GM23248 (cell line): ENCODE data around the gene TFAP2E.

Experiments used
- EZH2 ChIP-seq: fragments of 200-600 bp; sonication (generic); IDR thresholded peaks from 2 replicates; pipeline ENCODE4 v1.6.1; 2018; ENCODE audit warnings: antibody characterized with exemption, mild to moderate bottlenecking; ENCODE audit not compliant: insufficient read depth, poor library complexity, severe bottlenecking
- EZH2phosphoT487 ChIP-seq: fragments of 200-600 bp; sonication (generic); IDR thresholded peaks from 2 replicates; pipeline ENCODE4 v1.6.1; 2018; ENCODE audit warnings: antibody characterized with exemption, moderate library complexity, mild to moderate bottlenecking, low read depth; ENCODE audit not compliant: insufficient read depth

DNA sequence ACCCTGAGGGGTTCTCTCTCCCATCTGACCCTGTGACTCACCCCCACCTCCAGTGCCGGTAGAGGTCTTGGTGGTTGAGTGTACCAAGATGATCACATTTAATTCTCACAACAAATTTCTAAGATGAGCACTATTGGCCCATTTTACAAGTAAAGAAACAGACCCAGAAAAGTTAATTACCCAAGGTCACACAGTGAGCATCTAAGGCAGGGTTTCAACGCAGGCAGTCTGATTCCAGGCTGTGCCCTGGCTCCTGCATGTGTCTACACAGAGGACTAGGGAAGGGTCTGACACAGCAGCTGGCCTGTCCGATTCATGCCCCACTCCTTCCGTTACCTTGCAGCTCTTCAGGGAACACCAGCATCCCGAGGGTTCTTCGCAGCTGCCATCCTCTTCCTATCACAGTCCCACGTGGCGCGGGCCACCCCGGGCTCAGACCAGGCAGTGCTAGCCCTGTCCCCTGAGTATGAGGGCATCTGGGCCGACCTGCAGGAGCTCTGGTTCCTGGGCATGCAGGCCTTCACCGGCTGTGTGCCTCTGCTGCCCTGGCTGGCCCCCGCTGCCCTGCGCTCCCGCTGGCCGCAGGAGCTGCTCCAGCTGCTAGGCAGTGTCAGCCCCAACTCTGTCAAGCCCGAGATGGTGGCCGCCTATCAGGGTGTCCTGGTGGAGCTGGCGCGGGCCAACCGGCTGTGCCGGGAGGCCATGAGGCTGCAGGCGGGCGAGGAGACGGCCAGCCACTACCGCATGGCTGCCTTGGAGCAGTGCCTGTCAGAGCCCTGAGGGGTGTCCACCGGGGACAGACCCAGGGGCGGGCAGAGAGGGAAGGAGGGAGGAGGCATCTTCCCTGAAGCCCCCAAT lies 8.0 kb upstream of the TFAP2E start:
- no peak for TF ChIP-seq EZH2phosphoT487
- TF ChIP-seq EZH2: no peak
